RWPE2 (cell line): ENCODE data around the gene ATP9A.

Experiments
- ATAC-seq: fragments of 200-7000 bp; cut with Tn5 transposase; 3 replicates; pipeline ENCODE4 v1.9.1; 2021; ENCODE audit warnings: low read depth
- DNase-seq: peaks from one replicate; pipeline ENCODE4 v3.0.0-alpha.2; 2020; ENCODE audit warnings: low spot score
- H3K27ac ChIP-seq: fragments of 450-650 bp; 2 replicates; pipeline ENCODE4 v1.5.1; 2017; ENCODE audit warnings: mild to moderate bottlenecking; ENCODE audit not compliant: poor library complexity, severe bottlenecking
- H3K27me3 ChIP-seq: fragments of 250-450 bp; sonication (Bioruptor Pico); 2 replicates; pipeline ENCODE4 v1.5.1; 2021; ENCODE audit warnings: mild to moderate bottlenecking, moderate library complexity; ENCODE audit not compliant: insufficient read depth, poor library complexity, severe bottlenecking
- H3K36me3 ChIP-seq: fragments of 250-450 bp; sonication (Bioruptor Pico); 2 replicates; pipeline ENCODE4 v1.5.1; 2020; ENCODE audit warnings: low read depth, mild to moderate bottlenecking, moderate library complexity
- H3K4me1 ChIP-seq: fragments of 250-450 bp; sonication (Bioruptor Pico); 2 replicates; pipeline ENCODE4 v1.5.1; 2021; ENCODE audit warnings: mild to moderate bottlenecking, moderate library complexity; ENCODE audit not compliant: insufficient read depth, poor library complexity, severe bottlenecking
- H3K4me3 ChIP-seq: fragments of 250-450 bp; sonication (Bioruptor Pico); 2 replicates; pipeline ENCODE4 v1.5.1; 2021; ENCODE audit warnings: mild to moderate bottlenecking, moderate library complexity; ENCODE audit not compliant: severe bottlenecking
- H3K9me3 ChIP-seq: fragments of 250-450 bp; sonication (Bioruptor Pico); 2 replicates; pipeline ENCODE4 v1.5.1; 2021; ENCODE audit warnings: mild to moderate bottlenecking, moderate library complexity; ENCODE audit not compliant: severe bottlenecking
- CTCF ChIP-seq: fragments of 450-650 bp; IDR thresholded peaks from one replicate; pipeline ENCODE4 v1.5.1; 2017; ENCODE audit warnings: mild to moderate bottlenecking, moderate library complexity; ENCODE audit not compliant: poor library complexity, severe bottlenecking

The ATP9A gene

GRCh38 chr20:51734876-51735720 is 33.1 kb downstream of the ATP9A start:
- Histone ChIP-seq H3K27me3 (no peaks in the 10 kb centered on the region), H3K9me3 (no peaks in the 10 kb centered on the region), H3K36me3 (no peaks in the 10 kb centered on the region), H3K4me3 (no peak overlapping the region), H3K27ac (no peak overlapping the region), H3K4me1 (peaks cover 6% of the 10 kb centered on the region)
- ATAC-seq (no peak), DNase-seq (no peak)
- no peak for TF ChIP-seq CTCF

- Histone ChIP-seq H3K36me3 (no peaks in the 10 kb centered on the region), H3K4me3 (no peak overlapping the region), H3K27ac (no peak overlapping the region), H3K9me3 (no peaks in the 10 kb centered on the region), H3K27me3 (no peaks in the 10 kb centered on the region), H3K4me1 (no peaks in the 10 kb centered on the region)
- DNase-seq (no peak), ATAC-seq (no peak)
- no peak for TF ChIP-seq CTCF
Observed at GRCh38 chr20:51733070-51733469, 35.1 kb downstream of the ATP9A start.

GRCh38 chr20:51732096-51732791 is 35.9 kb downstream of the ATP9A start:
- Histone ChIP-seq H3K27ac (no peak overlapping the region), H3K4me3 (no peak overlapping the region), H3K27me3 (no peaks in the 10 kb centered on the region), H3K4me1 (no peaks in the 10 kb centered on the region), H3K9me3 (no peaks in the 10 kb centered on the region), H3K36me3 (no peaks in the 10 kb centered on the region)
- DNase-seq: no peak
- TF ChIP-seq CTCF: no peak
- no peak for ATAC-seq

GRCh38 chr20:51731731-51732095 is 36.5 kb downstream of the ATP9A start:
- no peaks in the 10 kb centered on the region for H3K4me1 ChIP-seq
- DNase-seq: no peak
- H3K27me3 ChIP-seq: no peaks in the 10 kb centered on the region
- H3K36me3 ChIP-seq: no peaks in the 10 kb centered on the region
- no peak overlapping the region for H3K4me3 ChIP-seq
- H3K27ac ChIP-seq: no peak overlapping the region
- ATAC-seq: no peak
- TF ChIP-seq CTCF: no peak
- no peaks in the 10 kb centered on the region for H3K9me3 ChIP-seq

GRCh38 chr20:51729771-51730170 is 38.4 kb downstream of the ATP9A start:
- H3K27ac ChIP-seq: no peak overlapping the region
- no peaks in the 10 kb centered on the region for H3K4me1 ChIP-seq
- H3K36me3 ChIP-seq: no peaks in the 10 kb centered on the region
- H3K9me3 ChIP-seq: no peaks in the 10 kb centered on the region
- no peak overlapping the region for H3K4me3 ChIP-seq
- no peaks in the 10 kb centered on the region for H3K27me3 ChIP-seq
- DNase-seq: no peak
- no peak for ATAC-seq
- TF ChIP-seq CTCF: no peak
